ENCODE measurements around the gene CNTN1.

GRCh38 chr12:40946612-40947194, 254.5 kb downstream of the CNTN1 start:
- TF ChIP-seq REST (IDR thresholded peaks at IDR 0.05; ENCODE audit: insufficient read depth in 1 of 2, low read depth in 2 of 2, low read length in 2 of 2) (no peak), TAF1 (IDR thresholded peaks at IDR 0.05; ENCODE audit: borderline replicate concordance, insufficient read depth, low read length) (no peak), POLR2AphosphoS5 (IDR thresholded peaks at IDR 0.05; ENCODE audit: low read depth, low read length) (no peak), SIN3A (IDR thresholded peaks at IDR 0.05; ENCODE audit: borderline replicate concordance, insufficient read depth, low read length) (no peak), FOXP2 (optimal IDR thresholded peaks at IDR 0.05; ENCODE audit: borderline replicate concordance, extremely low read depth, extremely low read length, insufficient read depth) (no peak)

Data from PFSK-1 (cell line).